GM19240 (cell line): ENCODE measurements around the gene CHKA.

Experiments used
- DNase-seq: peaks from one replicate; pipeline ENCODE4 v3.0.0; 2011; ENCODE audit warnings: low spot score; ENCODE audit not compliant: insufficient read length

Gene CHKA

GRCh38 chr11:68142441-68143309 lies 21.5 kb upstream of the CHKA start:
- DNase-seq, result no peak

- DNase-seq, result no peak
Observed at GRCh38 chr11:68142028-68142412, 20.8 kb upstream of the CHKA start.

- no peak for DNase-seq
Observed at GRCh38 chr11:68141246-68142027, 20.2 kb upstream of the CHKA start.

- DNase-seq, result no peak
Observed at GRCh38 chr11:68140496-68141245, 19.5 kb upstream of the CHKA start.

GRCh38 chr11:68138237-68138636 lies 17.0 kb upstream of the CHKA start:
- DNase-seq, result no peak

- DNase-seq, result no peak
Observed at GRCh38 chr11:68137833-68138232, 16.6 kb upstream of the CHKA start.

- DNase-seq, result no peak
Observed at GRCh38 chr11:68136866-68137265, 15.7 kb upstream of the CHKA start.

GRCh38 chr11:68135161-68135560 lies 14.0 kb upstream of the CHKA start:
- DNase-seq, result no peak

- DNase-seq, result no peak
Observed at GRCh38 chr11:68133761-68134160, 12.6 kb upstream of the CHKA start.

GRCh38 chr11:68130121-68130520 lies 8.9 kb upstream of the CHKA start:
- DNase-seq, result no peak

GRCh38 chr11:68128682-68129327 lies 7.6 kb upstream of the CHKA start:
- no peak for DNase-seq

- no peak for DNase-seq
Observed at GRCh38 chr11:68127714-68128681, 6.8 kb upstream of the CHKA start.

GRCh38 chr11:68125164-68125563 lies 4.0 kb upstream of the CHKA start:
- no peak for DNase-seq

- DNase-seq, result no peak
Observed at GRCh38 chr11:68122936-68123539, 1.9 kb upstream of the CHKA start.

GRCh38 chr11:68120273-68121066 lies 718 bp downstream of the CHKA start:
- DNase-seq, result no peak

- DNase-seq, result peak; percentile 28
Observed at GRCh38 chr11:68118706-68119448, 2.3 kb downstream of the CHKA start.

GRCh38 chr11:68117853-68118470 lies 3.2 kb downstream of the CHKA start:
- no peak for DNase-seq

GRCh38 chr11:68116974-68117373 lies 4.2 kb downstream of the CHKA start:
- no peak for DNase-seq
